ENCODE measurements around the gene TYROBP. TPM values are rescaled to one million over a fixed set of nuclear protein-coding genes. Genes with fewer than 3 reads are reported as not detected.

TYROBP gene
- total and polyA plus RNA-seq, 12 donors, result 11.8 to 323 (median 163) TPM

GRCh38 chr19:35862528-35862927 lies 45.6 kb downstream of the TYROBP start:
- Histone ChIP-seq H3K27ac (no peak overlapping the region), H3K36me3 (replicated peaks in 1 of 2) (no peaks in the 10 kb centered on the region), H3K27me3 (peaks cover 18% of the 10 kb centered on the region), H3K4me3 (no peak overlapping the region), H3K4me1 (replicated peaks in 1 of 2) (no peaks in the 10 kb centered on the region), H3K9me3 (replicated peaks in 1 of 3) (no peaks in the 10 kb centered on the region)
- intact Hi-C loops (cut with DNase I), result no loop called here
- DNase-seq, result no peak
- 64 to 74% (median 66%) methylated on average over 7 to 14 of the region's 14 CpGs for whole genome bisulfite sequencing, 4 donors
- TF ChIP-seq, protein P1, sequence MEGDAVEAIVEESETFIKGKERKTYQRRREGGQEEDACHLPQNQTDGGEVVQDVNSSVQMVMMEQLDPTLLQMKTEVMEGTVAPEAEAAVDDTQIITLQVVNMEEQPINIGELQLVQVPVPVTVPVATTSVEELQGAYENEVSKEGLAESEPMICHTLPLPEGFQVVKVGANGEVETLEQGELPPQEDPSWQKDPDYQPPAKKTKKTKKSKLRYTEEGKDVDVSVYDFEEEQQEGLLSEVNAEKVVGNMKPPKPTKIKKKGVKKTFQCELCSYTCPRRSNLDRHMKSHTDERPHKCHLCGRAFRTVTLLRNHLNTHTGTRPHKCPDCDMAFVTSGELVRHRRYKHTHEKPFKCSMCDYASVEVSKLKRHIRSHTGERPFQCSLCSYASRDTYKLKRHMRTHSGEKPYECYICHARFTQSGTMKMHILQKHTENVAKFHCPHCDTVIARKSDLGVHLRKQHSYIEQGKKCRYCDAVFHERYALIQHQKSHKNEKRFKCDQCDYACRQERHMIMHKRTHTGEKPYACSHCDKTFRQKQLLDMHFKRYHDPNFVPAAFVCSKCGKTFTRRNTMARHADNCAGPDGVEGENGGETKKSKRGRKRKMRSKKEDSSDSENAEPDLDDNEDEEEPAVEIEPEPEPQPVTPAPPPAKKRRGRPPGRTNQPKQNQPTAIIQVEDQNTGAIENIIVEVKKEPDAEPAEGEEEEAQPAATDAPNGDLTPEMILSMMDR (IDR thresholded peaks at IDR 0.05), result no peak
- no peak for TF ChIP-seq POLR2A (IDR thresholded peaks at IDR 0.05)

DNA sequence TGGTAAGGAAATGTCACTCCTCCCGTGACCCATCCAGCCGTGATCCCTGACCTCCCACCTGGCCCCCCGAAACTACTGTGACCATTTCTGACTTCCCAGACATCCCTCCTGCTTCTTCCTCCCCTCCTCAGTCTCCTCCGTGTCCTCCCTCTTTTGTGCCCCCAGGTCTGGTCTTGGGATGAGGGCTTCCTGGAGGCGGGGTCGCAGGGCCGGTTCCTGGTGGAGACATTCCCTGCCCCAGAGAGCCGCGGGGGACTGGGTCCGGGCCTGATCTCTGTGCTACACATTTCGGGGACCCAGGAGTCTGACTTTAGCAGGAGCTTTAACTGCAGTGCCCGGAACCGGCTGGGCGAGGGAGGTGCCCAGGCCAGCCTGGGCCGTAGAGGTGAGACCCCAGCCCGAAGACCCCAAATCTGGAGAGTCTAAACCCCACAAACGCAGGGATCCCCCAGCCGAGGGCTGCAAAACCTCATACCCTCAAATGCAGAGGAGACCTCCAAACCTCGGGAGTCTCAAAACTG lies 46.4 kb downstream of the TYROBP start:
- Histone ChIP-seq H3K4me3 (no peak overlapping the region), H3K27ac (no peak overlapping the region), H3K9me3 (replicated peaks in 1 of 3) (no peaks in the 10 kb centered on the region), H3K27me3 (peaks cover 24% of the 10 kb centered on the region), H3K4me1 (replicated peaks in 1 of 2) (peaks cover 0 to 2% of the 10 kb centered on the region in 2 donors), H3K36me3 (replicated peaks in 1 of 2) (no peaks in the 10 kb centered on the region)
- TF ChIP-seq, protein P1 (IDR thresholded peaks at IDR 0.05), result no peak
- TF ChIP-seq POLR2A (IDR thresholded peaks at IDR 0.05), result no peak
- DNase-seq, result no peak
- WGBS, 4 donors, result 18 to 51% (median 42%) methylated on average over 4 to 19 of the region's 19 CpGs
- intact Hi-C loops (cut with DNase I), result no loop called here

GRCh38 chr19:35860818-35861639 lies 47.1 kb downstream of the TYROBP start:
- H3K4me1 ChIP-seq (replicated peaks in 1 of 2), result peaks cover 0 to 7% of the 10 kb centered on the region in 2 donors
- H3K27ac ChIP-seq, result no peak overlapping the region
- DNase-seq, result no peak
- 10 to 28% (median 19%) methylated on average over 9 to 55 of the region's 55 CpGs for WGBS, 4 donors
- no peak overlapping the region for H3K4me3 ChIP-seq
- intact Hi-C loops (cut with DNase I), result no loop called here
- H3K27me3 ChIP-seq, result peaks cover 31% of the 10 kb centered on the region
- H3K9me3 ChIP-seq (replicated peaks in 1 of 3), result no peaks in the 10 kb centered on the region
- no peaks in the 10 kb centered on the region for H3K36me3 ChIP-seq (replicated peaks in 1 of 2)
- TF ChIP-seq, protein P1 (IDR thresholded peaks at IDR 0.05), result no peak
- no peak for TF ChIP-seq POLR2A (IDR thresholded peaks at IDR 0.05)

DNA sequence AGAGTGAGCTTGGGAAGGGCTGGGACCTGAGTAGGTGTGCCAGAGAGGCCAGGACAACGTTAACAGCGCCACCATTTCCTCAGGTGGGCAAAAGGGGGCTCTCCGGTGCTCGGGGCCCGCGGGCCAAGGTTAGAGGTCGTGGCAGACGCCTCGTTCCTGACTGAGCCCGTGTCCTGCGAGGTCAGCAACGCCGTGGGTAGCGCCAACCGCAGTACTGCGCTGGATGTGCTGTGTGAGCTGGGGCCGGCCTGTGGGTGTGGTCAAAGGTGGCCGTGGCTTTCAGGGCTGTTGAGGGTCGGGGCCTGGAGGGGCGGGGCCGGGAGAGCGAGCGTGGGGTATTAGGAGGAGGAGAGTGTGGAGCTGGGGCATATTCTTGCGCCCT lies 47.7 kb downstream of the TYROBP start:
- no peak for DNase-seq
- WGBS, 4 donors, result 16 to 32% (median 19%) methylated on average over 1 to 24 of the region's 24 CpGs
- no peak overlapping the region for H3K27ac ChIP-seq
- no peak overlapping the region for H3K4me3 ChIP-seq
- H3K36me3 ChIP-seq (replicated peaks in 1 of 2), result no peaks in the 10 kb centered on the region
- H3K4me1 ChIP-seq (replicated peaks in 1 of 2), result peaks cover 0 to 7% of the 10 kb centered on the region in 2 donors
- peaks cover 35% of the 10 kb centered on the region for H3K27me3 ChIP-seq
- no peak for TF ChIP-seq POLR2A (IDR thresholded peaks at IDR 0.05)
- no peaks in the 10 kb centered on the region for H3K9me3 ChIP-seq (replicated peaks in 1 of 3)
- intact Hi-C loops (cut with DNase I), result no loop called here
